PC-9 (cell line): Measurements from ENCODE around the gene MGAT5.

Experiments used
- CTCF ChIP-seq: fragments of 200-600 bp; sonication (generic); conservative IDR thresholded peaks from 2 replicates; pipeline ENCODE4 v1.6.1; 2017; ENCODE audit warnings: mixed run types, antibody characterized with exemption, mild to moderate bottlenecking, moderate library complexity
- EZH2 ChIP-seq: fragments of 200-600 bp; sonication (generic); IDR thresholded peaks from 2 replicates; pipeline ENCODE4 v1.8.0; 2017; ENCODE audit warnings: antibody characterized with exemption, low read depth

GRCh38 chr2:134295441-134295840 is 41.6 kb downstream of the MGAT5 start:
- TF ChIP-seq CTCF (no peak), EZH2 (no peak)
